A549 (cell line): ENCODE measurements around the gene POLH. TPM values are rescaled to one million over a fixed set of nuclear protein-coding genes. Genes with fewer than 3 reads are reported as not detected.

Experiments used
- ATAC-seq, 2 experiments: fragments of 200-7000 bp in 1 of 2; fragments of >200 bp in 1 of 2; cut with Nextera tagmentation in 1 of 2; cut with Tn5 transposase in 1 of 2; 3 replicates each; pipeline versions ENCODE4 v1.8.0 to v1.9.1; 2018 to 2020; ENCODE audit warnings: mild to moderate bottlenecking in 1 of 2, moderate library complexity in 1 of 2
- CTCF ChIA-PET: fragments of 300-600 bp; sonication (Branson Sonifier 250); formaldehyde crosslinking; extraction: SDS; loops from one replicate; lab custom pipeline; 2021; ENCODE audit warnings: antibody characterized with exemption, inconsistent platforms; lab: Yijun Ruan, JAX
- POLR2A ChIA-PET: fragments of 350-600 bp; formaldehyde crosslinking; extraction: SDS; loops from one replicate; lab custom pipeline; 2021; ENCODE audit warnings: antibody characterized with exemption, inconsistent platforms; lab: Yijun Ruan, JAX
- DNase-seq, 2 experiments: peaks; one replicate each; pipeline versions ENCODE4 v3.0.0 to v3.0.0-alpha.2; 2011 to 2016; ENCODE audit warnings: low read depth in 1 of 2, low spot score in 1 of 2
- FAIRE-seq: peaks from 2 replicates; lab custom pipeline; 2011; peaks lifted over from hg19 to GRCh38; lab: Jason Lieb, UNC
- H3K27ac ChIP-seq, 2 experiments: fragments of >200 bp; sonication (Bioruptor Twin); formaldehyde crosslinking; 3 replicates each; pipeline ENCODE4 v1.5.1; 2016 to 2017
- H3K4me1 ChIP-seq: fragments of >200 bp; sonication (Bioruptor Twin); formaldehyde crosslinking; 3 replicates; pipeline ENCODE4 v1.6.1; 2016
- H3K4me2 ChIP-seq: fragments of >200 bp; sonication (Bioruptor Twin); formaldehyde crosslinking; 3 replicates; pipeline ENCODE4 v1.6.1; 2016
- H3K4me3 ChIP-seq: fragments of >200 bp; sonication (Bioruptor Twin); formaldehyde crosslinking; 3 replicates; pipeline ENCODE4 v1.5.1; 2016
- H3K9me3 ChIP-seq: fragments of >200 bp; sonication (Bioruptor Twin); formaldehyde crosslinking; 3 replicates; pipeline ENCODE4 v1.6.1; 2016
- BHLHE40 ChIP-seq: IDR thresholded peaks from 2 replicates; pipeline ENCODE4 v1.6.1; 2012; ENCODE audit warnings: low read depth, low read length, inconsistent platforms
- CBX2 ChIP-seq: fragments of 200-600 bp; sonication (generic); IDR thresholded peaks from 2 replicates; pipeline ENCODE4 v1.6.1; 2016; ENCODE audit warnings: low read depth, mild to moderate bottlenecking, borderline replicate concordance
- CEBPB ChIP-seq, 2 experiments: fragments of >200 bp in 1 of 2; sonication (Bioruptor Twin) in 1 of 2; formaldehyde crosslinking in 1 of 2; IDR thresholded peaks; 2 replicates each; pipeline ENCODE4 v1.6.1; 2012 to 2016
- CHD4 ChIP-seq: fragments of 200-600 bp; sonication (generic); IDR thresholded peaks from 2 replicates; pipeline ENCODE4 v1.6.1; 2016; ENCODE audit warnings: antibody characterized with exemption, mild to moderate bottlenecking, borderline replicate concordance
- E2F6 ChIP-seq: IDR thresholded peaks from 2 replicates; pipeline ENCODE4 v1.6.1; 2012; ENCODE audit warnings: low read depth, borderline replicate concordance
- EP300 ChIP-seq, 2 experiments: fragments of >200 bp; sonication (Bioruptor Twin); formaldehyde crosslinking; IDR thresholded peaks; 2 replicates in 1 of 2; 3 replicates in 1 of 2; pipeline ENCODE4 v1.6.1; 2016 to 2017
- FOSB ChIP-seq: fragments of 250-450 bp; sonication (Bioruptor Pico); IDR thresholded peaks from 2 replicates; pipeline ENCODE4 v1.5.0; 2020; ENCODE audit warnings: mild to moderate bottlenecking, moderate library complexity
- HDAC2 ChIP-seq: fragments of 200-600 bp; sonication (generic); IDR thresholded peaks from 2 replicates; pipeline ENCODE4 v1.6.1; 2016
- HMGXB4 ChIP-seq: fragments of 250-450 bp; sonication (Bioruptor Pico); IDR thresholded peaks from 2 replicates; pipeline ENCODE4 v1.5.0; 2021; ENCODE audit warnings: mild to moderate bottlenecking, moderate library complexity, borderline replicate concordance
- JUNB ChIP-seq: fragments of >200 bp; sonication (Bioruptor Twin); formaldehyde crosslinking; IDR thresholded peaks from 2 replicates; pipeline ENCODE4 v1.6.1; 2016
- KDM5A ChIP-seq: fragments of 200-600 bp; sonication (generic); IDR thresholded peaks from 2 replicates; pipeline ENCODE4 v1.6.1; 2016; ENCODE audit warnings: antibody characterized with exemption, mild to moderate bottlenecking
- MAFK ChIP-seq: fragments of 450-650 bp; IDR thresholded peaks from 2 replicates; pipeline ENCODE4 v1.6.1; 2014; ENCODE audit not compliant: partially characterized antibody
- NFE2L2 ChIP-seq: fragments of 150-350 bp; conservative IDR thresholded peaks from 2 replicates; pipeline ENCODE4 v1.6.1; 2014; ENCODE audit warnings: low read length
- PBX3 ChIP-seq: IDR thresholded peaks from 2 replicates; pipeline ENCODE4 v1.6.1; 2012
- POLR2A ChIP-seq: IDR thresholded peaks from 2 replicates; pipeline ENCODE4 v1.6.1; 2012; ENCODE audit warnings: mild to moderate bottlenecking, low read length
- POLR2AphosphoS2 ChIP-seq: conservative IDR thresholded peaks from 2 replicates; pipeline ENCODE4 v1.6.1; 2012; ENCODE audit warnings: low read length, improper control_type of control experiment, inconsistent platforms
- RFX5 ChIP-seq: fragments of 450-650 bp; IDR thresholded peaks from 2 replicates; pipeline ENCODE4 v1.7.1; 2014; ENCODE audit warnings: antibody characterized with exemption, mild to moderate bottlenecking, moderate library complexity
- SREBF2 ChIP-seq: fragments of 450-650 bp; IDR thresholded peaks from 2 replicates; pipeline ENCODE4 v1.6.1; 2014; ENCODE audit warnings: mild to moderate bottlenecking, moderate library complexity
- TFCP2L1 ChIP-seq: fragments of 250-450 bp; sonication (Bioruptor Pico); IDR thresholded peaks from 2 replicates; pipeline ENCODE4 v1.5.0; 2021; ENCODE audit warnings: mild to moderate bottlenecking
- TP53 ChIP-seq: fragments of 250-450 bp; sonication (Bioruptor Pico); IDR thresholded peaks from 2 replicates; pipeline ENCODE4 v1.5.0; 2021; ENCODE audit warnings: mild to moderate bottlenecking, moderate library complexity
- ZC3H11A ChIP-seq: fragments of 450-650 bp; IDR thresholded peaks from 2 replicates; pipeline ENCODE4 v1.6.1; 2014; ENCODE audit warnings: antibody characterized with exemption, mild to moderate bottlenecking
- ZFP36 ChIP-seq: fragments of 450-650 bp; IDR thresholded peaks from 2 replicates; pipeline ENCODE4 v1.6.1; 2014; ENCODE audit warnings: borderline replicate concordance; ENCODE audit not compliant: partially characterized antibody
- ZNF302 ChIP-seq: fragments of 250-450 bp; sonication (Bioruptor Pico); IDR thresholded peaks from 2 replicates; pipeline ENCODE4 v1.9.0; 2021; ENCODE audit warnings: inconsistent platforms, mild to moderate bottlenecking, moderate library complexity
- WGBS: methylation state at CpG from one replicate; pipeline ENCODE4 v1.1.6; 2017; ENCODE audit errors: missing lambda C conversion rate; 5-methylcytosine and 5-hydroxymethylcytosine counted together
- polyA plus RNA-seq, 4 experiments: library from polyadenylated mRNA; depleted of rRNA in 3 of 4; stranded (reverse); fragments of >200 nt; fragmentation: RNase III in 1 of 4; extraction: RNeasy Plus Mini Kit Qiagen cat#74134 plus additional on column Dnase treatment in 1 of 4; gene quantifications; 2 replicates in 3 of 4; 3 replicates in 1 of 4; pipeline ENCODE4 v1.2.3, GENCODE V29; 2011 to 2017
- TF ChIP-seq, protein P1 (sequence below): IDR thresholded peaks from 2 replicates; pipeline ENCODE4 v1.6.1; 2012
- TF ChIP-seq, protein P2 (sequence below): fragments of 200-600 bp; sonication (generic); IDR thresholded peaks from 2 replicates; pipeline ENCODE4 v1.6.1; 2016; ENCODE audit warnings: antibody characterized with exemption, mild to moderate bottlenecking, moderate library complexity
- TF ChIP-seq, protein P3 (sequence below): fragments of 150-350 bp; IDR thresholded peaks from 2 replicates; pipeline ENCODE4 v1.6.1; 2014; ENCODE audit warnings: low read depth, mild to moderate bottlenecking, low read length

Gene POLH
- polyA plus RNA-seq, 2 of the 4 experiments (the other 2 are of a cell fraction), result 7.0 to 14.4 TPM

DNA sequence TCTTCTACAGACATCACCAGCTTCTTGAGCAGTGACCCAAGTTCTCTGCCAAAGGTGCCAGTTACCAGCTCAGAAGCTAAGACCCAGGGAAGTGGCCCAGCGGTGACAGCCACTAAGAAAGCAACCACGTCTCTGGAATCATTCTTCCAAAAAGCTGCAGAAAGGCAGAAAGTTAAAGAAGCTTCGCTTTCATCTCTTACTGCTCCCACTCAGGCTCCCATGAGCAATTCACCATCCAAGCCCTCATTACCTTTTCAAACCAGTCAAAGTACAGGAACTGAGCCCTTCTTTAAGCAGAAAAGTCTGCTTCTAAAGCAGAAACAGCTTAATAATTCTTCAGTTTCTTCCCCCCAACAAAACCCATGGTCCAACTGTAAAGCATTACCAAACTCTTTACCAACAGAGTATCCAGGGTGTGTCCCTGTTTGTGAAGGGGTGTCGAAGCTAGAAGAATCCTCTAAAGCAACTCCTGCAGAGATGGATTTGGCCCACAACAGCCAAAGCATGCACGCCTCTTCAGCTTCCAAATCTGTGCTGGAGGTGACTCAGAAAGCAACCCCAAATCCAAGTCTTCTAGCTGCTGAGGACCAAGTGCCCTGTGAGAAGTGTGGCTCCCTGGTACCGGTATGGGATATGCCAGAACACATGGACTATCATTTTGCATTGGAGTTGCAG lies 37.9 kb downstream of the POLH start:
- CTCF ChIA-PET, result interaction anchor here (1.3 to 2.1 kb wide), 3 partner anchors 10 to 466 kb away, joined by 3 to 11 read pairs (median 4); no protein-coding TSS in a partner anchor
- ATAC-seq, result no peak
- no peak overlapping the region for H3K27ac ChIP-seq
- TF ChIP-seq JUNB, result no peak
- TF ChIP-seq EP300 (IDR thresholded peaks at IDR 0.05), result no peak
- TF ChIP-seq HMGXB4 (CRISPR knock-in tag), result no peak
- TF ChIP-seq ZC3H11A, result no peak
- TF ChIP-seq FOSB (CRISPR knock-in tag), result no peak
- no peak for TF ChIP-seq PBX3
- TF ChIP-seq, protein P1, sequence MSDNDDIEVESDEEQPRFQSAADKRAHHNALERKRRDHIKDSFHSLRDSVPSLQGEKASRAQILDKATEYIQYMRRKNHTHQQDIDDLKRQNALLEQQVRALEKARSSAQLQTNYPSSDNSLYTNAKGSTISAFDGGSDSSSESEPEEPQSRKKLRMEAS, result no peak
- no peak for TF ChIP-seq RFX5
- TF ChIP-seq BHLHE40, result no peak
- TF ChIP-seq ZNF302 (CRISPR knock-in tag), result no peak
- no peak for TF ChIP-seq SREBF2
- TF ChIP-seq POLR2A, result no peak
- no peak for TF ChIP-seq POLR2AphosphoS2
- no peak for TF ChIP-seq TFCP2L1 (CRISPR knock-in tag)
- no peak for TF ChIP-seq CBX2
- TF ChIP-seq KDM5A, result no peak
- no peak for TF ChIP-seq CEBPB (IDR thresholded peaks at IDR 0.05)
- TF ChIP-seq MAFK, result no peak
- TF ChIP-seq HDAC2, result no peak
- TF ChIP-seq, all 56 proteins: peak for 0
- Histone ChIP-seq H3K4me2 (no peak overlapping the region), H3K9me3 (no peaks in the 10 kb centered on the region), H3K4me3 (no peak overlapping the region), H3K4me1 (no peaks in the 10 kb centered on the region)
- DNase-seq (no peak), FAIRE-seq (no peak)
- 94% methylated on average over 6 of the region's 6 CpGs for WGBS
- POLR2A ChIA-PET, result interaction anchor here (0.7 kb wide), 1 partner anchor 15 kb away, joined by 3 read pairs; the partner anchor contains the start of gene GTPBP2

- WGBS, result 73% methylated on average over 3 of the region's 3 CpGs
- no peak for ATAC-seq
- POLR2A ChIA-PET, result no interaction called here
- no peak overlapping the region for H3K27ac ChIP-seq
- no peak overlapping the region for H3K4me3 ChIP-seq
- TF ChIP-seq TP53 (CRISPR knock-in tag), result no peak
- TF ChIP-seq, all 56 proteins: peak for 0
- DNase-seq, result no peak
- FAIRE-seq, result no peak
- CTCF ChIA-PET, result interaction anchor here (1.3 to 2.1 kb wide), 2 partner anchors 10 to 155 kb away, joined by 4 to 11 read pairs; no protein-coding TSS in a partner anchor
- Histone ChIP-seq H3K4me1 (no peaks in the 10 kb centered on the region), H3K4me2 (no peak overlapping the region), H3K9me3 (no peaks in the 10 kb centered on the region)
These were observed 38.4 kb downstream of the POLH start for GRCh38 chr6:43614396-43614730.

DNA sequence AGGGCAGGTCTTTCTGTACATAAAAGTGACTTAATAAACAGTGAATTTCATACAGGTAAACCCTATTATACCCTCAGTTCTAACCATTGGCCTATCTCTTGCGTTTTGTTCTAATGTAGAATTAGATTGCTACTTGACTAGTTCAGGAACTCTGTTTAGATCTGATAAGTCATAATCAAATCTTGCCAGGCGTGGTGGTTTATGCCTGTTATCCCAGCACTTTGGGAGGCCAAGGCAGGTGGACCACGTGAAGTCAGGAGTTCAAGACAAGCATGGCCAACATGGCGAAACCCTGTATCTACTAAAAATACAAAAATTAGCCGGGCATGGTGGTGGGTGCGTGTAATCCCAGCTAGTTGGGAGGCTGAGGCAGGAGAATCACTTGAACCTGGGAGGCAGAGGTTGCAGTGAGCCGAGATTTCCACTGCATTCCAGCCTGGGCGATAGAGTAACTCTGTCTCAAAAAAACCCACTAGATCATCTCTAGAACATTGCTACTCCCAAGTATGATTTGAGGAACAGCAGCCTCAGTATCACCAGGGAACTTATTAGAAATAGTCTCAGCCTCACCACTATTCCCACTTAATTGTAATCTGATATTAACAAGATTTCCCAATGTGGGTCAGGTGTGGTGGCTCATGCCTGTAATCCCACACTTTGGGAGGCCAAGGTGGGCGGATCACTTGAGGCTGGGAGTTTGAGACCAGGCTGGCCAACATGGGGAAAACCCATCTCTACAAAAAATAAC lies 40.9 kb downstream of the POLH start:
- no peak overlapping the region for H3K27ac ChIP-seq
- 98% methylated on average over 9 of the region's 9 CpGs for WGBS
- DNase-seq (no peak), FAIRE-seq (no peak), ATAC-seq (no peak)
- POLR2A ChIA-PET, result no interaction called here
- H3K4me2 ChIP-seq, result no peak overlapping the region
- no peaks in the 10 kb centered on the region for H3K4me1 ChIP-seq
- CTCF ChIA-PET, result no interaction called here
- no peaks in the 10 kb centered on the region for H3K9me3 ChIP-seq
- no peak overlapping the region for H3K4me3 ChIP-seq
- TF ChIP-seq, protein P2, sequence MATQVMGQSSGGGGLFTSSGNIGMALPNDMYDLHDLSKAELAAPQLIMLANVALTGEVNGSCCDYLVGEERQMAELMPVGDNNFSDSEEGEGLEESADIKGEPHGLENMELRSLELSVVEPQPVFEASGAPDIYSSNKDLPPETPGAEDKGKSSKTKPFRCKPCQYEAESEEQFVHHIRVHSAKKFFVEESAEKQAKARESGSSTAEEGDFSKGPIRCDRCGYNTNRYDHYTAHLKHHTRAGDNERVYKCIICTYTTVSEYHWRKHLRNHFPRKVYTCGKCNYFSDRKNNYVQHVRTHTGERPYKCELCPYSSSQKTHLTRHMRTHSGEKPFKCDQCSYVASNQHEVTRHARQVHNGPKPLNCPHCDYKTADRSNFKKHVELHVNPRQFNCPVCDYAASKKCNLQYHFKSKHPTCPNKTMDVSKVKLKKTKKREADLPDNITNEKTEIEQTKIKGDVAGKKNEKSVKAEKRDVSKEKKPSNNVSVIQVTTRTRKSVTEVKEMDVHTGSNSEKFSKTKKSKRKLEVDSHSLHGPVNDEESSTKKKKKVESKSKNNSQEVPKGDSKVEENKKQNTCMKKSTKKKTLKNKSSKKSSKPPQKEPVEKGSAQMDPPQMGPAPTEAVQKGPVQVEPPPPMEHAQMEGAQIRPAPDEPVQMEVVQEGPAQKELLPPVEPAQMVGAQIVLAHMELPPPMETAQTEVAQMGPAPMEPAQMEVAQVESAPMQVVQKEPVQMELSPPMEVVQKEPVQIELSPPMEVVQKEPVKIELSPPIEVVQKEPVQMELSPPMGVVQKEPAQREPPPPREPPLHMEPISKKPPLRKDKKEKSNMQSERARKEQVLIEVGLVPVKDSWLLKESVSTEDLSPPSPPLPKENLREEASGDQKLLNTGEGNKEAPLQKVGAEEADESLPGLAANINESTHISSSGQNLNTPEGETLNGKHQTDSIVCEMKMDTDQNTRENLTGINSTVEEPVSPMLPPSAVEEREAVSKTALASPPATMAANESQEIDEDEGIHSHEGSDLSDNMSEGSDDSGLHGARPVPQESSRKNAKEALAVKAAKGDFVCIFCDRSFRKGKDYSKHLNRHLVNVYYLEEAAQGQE, result no peak
- TF ChIP-seq, protein P3, sequence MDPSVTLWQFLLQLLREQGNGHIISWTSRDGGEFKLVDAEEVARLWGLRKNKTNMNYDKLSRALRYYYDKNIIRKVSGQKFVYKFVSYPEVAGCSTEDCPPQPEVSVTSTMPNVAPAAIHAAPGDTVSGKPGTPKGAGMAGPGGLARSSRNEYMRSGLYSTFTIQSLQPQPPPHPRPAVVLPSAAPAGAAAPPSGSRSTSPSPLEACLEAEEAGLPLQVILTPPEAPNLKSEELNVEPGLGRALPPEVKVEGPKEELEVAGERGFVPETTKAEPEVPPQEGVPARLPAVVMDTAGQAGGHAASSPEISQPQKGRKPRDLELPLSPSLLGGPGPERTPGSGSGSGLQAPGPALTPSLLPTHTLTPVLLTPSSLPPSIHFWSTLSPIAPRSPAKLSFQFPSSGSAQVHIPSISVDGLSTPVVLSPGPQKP, result no peak
- no peak for TF ChIP-seq NFE2L2
- TF ChIP-seq POLR2A, result no peak
- no peak for TF ChIP-seq ZFP36
- no peak for TF ChIP-seq E2F6
- no peak for TF ChIP-seq MAFK
- no peak for TF ChIP-seq CHD4
